Skin epidermis (tissue), 12 donors: ENCODE measurements around the gene MCTP1.

Experiments
- H3K27ac ChIP-seq, 21 experiments: fragments of 200-600 bp; sonication (generic) in 11 of 21; one replicate each; pipeline ENCODE4 v1.5.0; 2020; ENCODE audit warnings: mild to moderate bottlenecking in 3 of 21, inconsistent platforms in 2 of 21, moderate library complexity in 2 of 21
- H3K4me3 ChIP-seq, 7 experiments: fragments of 200-600 bp; sonication (generic) in 2 of 7; one replicate each; pipeline ENCODE4 v1.5.0; 2020; ENCODE audit warnings: inconsistent platforms in 2 of 7, mild to moderate bottlenecking in 2 of 7, moderate library complexity in 1 of 7

MCTP1 gene

DNA sequence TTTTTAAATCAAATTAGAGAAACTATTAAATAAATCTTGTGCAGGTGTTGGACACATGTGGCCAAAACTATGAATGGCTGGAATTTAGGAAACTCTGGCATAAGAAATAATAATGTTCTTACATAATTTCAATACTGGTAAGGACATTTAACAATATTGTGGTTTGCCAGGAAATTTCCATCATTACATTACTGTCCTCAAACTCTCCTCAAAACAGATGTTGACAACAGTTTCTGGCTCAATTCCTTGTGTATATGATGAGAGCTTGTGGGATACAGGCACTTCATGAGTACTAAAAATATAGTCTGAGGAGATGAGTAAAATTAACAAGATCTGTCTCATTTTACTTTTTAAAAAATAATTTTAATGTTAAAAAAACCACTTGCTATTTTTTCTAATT lies 27.9 kb downstream of the MCTP1 start:
- Histone ChIP-seq H3K27ac (no peak overlapping the region), H3K4me3 (no peak overlapping the region)

DNA sequence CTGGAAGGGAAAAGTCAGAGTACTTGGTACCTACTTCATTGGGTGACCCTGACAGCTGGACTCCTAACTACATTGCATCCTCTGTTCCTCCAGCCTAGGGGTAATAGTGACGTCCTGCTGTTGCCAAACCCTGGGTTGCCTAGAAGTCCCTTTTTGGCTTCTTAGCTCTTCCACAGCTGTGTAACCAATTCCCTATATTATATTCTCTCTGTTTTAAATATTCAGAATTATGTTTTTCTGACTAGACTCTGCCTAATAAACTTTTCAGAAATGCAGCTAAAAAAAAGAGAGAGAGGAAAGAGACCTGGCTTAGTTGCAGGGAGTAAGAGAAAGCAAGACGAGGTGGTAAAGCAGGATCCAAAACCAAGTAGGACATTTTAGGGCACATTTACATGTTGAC lies 28.4 kb downstream of the MCTP1 start:
- Histone ChIP-seq H3K27ac (no peak overlapping the region), H3K4me3 (no peak overlapping the region)

DNA sequence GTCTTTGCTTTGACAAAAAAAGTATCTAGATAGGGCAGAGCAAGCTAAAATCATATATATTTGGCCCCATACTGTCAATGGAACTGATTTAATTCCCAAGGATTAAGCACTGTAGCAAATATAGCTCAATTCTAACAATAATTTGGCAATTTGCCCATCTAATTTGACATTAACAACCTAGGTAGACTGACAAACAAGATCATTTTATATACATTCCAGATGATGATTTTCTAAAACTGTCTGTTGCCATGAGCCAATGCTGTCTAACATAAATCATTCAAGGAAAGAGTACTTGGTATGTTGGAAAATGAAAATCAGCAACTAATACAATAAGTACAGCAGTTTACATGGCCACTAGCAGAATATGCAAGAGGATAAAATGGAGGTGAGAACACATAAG lies 32.1 kb downstream of the MCTP1 start:
- H3K27ac ChIP-seq, result no peak overlapping the region
- no peak overlapping the region for H3K4me3 ChIP-seq

DNA sequence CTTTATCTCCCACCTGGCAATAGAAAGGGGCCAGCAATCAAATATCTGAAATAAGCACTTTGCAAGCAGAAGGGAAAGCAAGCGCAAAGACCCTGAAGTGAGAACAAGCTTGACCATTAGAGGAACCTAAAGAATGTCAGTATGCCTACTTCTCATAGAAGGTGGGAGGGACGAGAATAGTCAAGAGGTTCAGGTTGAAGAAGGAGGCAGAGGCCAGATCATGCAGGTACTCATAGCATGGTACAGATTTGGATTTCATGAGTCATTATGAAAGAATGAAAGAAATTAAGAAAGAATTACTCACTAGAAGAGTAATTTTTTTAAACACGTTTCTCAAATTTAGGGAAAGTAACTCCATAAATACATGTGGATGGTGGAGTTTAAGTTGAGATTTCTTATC lies 33.7 kb downstream of the MCTP1 start:
- Histone ChIP-seq H3K4me3 (no peak overlapping the region), H3K27ac (no peak overlapping the region)

DNA sequence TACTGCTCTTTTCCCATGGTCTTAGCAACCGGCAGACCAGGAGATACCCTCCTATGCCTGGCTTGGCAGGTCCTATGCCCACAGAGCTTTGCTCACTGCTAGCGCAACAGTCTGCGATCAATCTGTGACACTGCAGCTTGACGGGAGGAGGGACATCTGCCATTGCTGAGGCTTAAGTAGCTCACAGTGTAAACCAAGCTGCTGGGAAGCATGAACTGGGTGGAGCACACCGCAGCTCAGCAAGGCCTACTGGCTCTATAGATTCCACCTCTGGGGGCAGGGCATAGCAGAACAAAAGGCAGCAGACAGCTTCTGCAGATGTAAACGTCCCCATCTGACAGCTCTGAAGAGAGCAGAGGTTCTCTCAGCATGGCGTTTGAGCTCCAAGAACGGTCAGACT lies 40.4 kb downstream of the MCTP1 start:
- Histone ChIP-seq H3K27ac (no peak overlapping the region), H3K4me3 (no peak overlapping the region)

DNA sequence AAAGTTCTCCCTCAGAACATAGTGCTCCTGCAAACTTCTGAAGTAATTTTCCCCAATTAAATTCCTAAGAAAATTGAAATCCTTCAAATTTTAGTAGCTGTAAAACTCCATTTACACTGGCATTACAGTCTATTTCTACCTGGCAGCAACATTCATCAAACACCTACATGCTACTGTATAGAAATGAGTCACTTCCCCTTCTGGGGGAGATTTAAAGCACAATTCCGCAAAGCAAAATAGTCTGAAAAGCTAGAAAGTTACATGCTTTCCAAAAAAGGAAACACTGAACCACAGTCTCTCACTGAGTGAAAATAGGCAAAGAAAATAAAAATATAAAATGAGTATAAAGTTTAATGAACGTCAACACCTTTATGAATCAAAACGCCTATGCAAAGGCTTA lies 43.3 kb downstream of the MCTP1 start:
- no peak overlapping the region for H3K4me3 ChIP-seq
- H3K27ac ChIP-seq, result no peak overlapping the region

DNA sequence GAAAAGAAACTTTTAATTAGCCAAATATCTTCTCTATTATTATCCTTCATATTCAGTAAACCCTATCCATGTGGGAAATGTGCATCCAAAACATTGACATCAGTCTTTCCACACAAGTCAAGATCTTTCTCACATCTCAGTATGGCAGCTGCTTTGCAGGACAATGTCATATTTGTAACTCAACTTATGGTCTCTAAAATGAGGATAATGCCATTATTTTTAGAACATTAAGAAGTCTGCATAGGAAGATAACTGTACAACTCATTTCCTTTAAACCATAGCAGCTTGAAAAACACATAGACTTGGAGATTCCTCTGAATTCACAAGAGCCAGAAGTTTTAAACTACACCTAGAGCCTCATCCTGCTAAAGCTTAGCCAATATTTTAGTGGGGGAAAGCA lies 43.7 kb downstream of the MCTP1 start:
- H3K4me3 ChIP-seq, result no peak overlapping the region
- no peak overlapping the region for H3K27ac ChIP-seq

DNA sequence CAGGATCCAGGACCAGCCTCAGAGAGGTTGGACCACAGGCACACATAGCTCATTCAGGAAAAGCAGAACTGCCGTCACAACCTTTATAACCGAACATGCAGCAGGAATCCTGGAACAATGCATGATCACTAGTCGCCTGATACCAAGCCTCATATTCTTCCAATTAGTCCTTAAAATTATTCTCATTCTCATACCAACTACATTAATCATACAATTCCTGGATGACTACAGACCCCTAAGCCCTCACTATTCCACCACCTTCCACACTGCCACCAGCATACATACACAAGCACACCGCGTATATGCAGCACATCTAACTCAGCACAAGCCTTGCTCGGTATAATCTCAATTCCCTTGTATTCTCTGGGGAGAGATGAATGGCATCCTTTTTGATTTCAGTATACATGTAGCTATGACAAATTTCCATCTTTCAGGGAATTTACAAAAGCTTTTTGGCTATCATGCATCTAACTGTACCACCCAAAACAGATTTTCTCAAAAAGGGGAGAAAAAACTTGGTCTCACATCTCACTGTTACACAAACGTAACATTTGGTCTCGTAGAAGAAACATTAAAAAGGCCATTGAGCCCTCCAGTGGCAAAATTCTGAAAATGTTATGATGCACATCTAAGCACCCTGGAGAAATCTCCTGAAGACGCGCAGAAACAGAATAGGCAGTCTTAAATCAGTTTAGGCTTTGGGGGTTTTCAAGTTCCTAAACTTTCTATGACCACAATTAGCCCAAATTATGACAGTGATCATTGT lies 46.2 kb downstream of the MCTP1 start:
- no peak overlapping the region for H3K4me3 ChIP-seq
- no peak overlapping the region for H3K27ac ChIP-seq

DNA sequence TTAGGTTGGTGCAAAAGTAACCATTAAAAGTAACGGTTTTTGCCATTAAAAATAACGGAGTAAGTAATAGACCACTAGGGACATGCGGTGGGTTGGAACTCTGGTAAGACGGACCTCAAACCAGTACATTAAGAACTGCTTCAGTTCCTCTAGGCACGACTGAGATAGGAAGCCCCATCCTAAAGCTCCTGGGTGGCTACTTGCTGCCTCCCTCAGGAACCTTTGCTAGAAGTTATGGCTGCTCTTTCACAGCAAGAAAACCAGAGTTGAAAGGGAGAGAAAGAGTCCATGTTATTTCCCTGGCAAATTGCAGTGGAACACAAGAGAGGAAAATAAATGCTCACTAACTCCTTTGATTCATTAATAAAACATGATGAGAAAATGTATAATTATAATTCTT lies 47.6 kb downstream of the MCTP1 start:
- Histone ChIP-seq H3K4me3 (no peak overlapping the region), H3K27ac (no peak overlapping the region)

DNA sequence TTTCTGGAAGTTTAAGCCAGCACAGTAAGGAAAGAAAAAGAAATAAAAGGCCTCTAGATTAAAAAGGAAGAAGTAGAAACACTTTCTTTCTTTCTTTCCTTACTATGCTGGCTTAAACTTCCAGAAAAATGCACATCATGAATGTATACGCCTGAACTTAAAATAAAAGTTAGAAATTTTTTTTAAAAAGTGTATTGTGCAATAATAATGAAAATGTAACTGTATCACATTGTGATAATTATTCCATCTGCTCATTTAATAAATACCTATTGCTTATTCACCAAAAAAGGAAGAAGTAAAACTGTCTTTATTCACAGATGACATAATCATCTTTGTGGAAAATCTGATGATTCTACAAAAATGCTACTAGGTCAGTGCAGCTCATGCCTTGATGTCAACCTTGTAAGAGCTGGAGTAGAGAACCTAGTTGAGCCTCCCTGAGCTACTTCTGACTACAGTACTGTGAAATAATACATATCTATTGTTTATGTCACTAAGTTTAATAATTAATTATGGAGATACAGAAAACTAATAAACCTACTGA lies 49.4 kb downstream of the MCTP1 start:
- no peak overlapping the region for H3K4me3 ChIP-seq
- no peak overlapping the region for H3K27ac ChIP-seq

DNA sequence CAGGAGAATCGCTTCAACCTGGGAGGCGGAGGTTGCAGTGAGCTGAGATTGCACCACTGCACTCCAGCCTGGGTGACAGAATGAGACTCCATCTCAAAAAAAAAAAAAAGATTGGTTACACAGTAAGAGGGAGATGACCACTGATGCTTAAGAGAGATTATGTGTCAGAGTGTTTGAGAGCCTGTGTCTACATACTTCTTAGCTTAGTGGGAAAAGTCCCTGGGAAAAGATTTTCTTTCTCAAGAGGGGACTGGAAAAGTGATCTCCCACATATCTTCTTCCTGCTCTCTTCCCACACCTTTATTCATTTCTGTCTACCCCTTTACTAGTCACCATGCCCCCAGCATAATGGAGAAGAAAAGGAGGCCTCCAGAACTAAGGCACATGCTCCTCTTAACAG lies 55.2 kb downstream of the MCTP1 start:
- no peak overlapping the region for H3K4me3 ChIP-seq

DNA sequence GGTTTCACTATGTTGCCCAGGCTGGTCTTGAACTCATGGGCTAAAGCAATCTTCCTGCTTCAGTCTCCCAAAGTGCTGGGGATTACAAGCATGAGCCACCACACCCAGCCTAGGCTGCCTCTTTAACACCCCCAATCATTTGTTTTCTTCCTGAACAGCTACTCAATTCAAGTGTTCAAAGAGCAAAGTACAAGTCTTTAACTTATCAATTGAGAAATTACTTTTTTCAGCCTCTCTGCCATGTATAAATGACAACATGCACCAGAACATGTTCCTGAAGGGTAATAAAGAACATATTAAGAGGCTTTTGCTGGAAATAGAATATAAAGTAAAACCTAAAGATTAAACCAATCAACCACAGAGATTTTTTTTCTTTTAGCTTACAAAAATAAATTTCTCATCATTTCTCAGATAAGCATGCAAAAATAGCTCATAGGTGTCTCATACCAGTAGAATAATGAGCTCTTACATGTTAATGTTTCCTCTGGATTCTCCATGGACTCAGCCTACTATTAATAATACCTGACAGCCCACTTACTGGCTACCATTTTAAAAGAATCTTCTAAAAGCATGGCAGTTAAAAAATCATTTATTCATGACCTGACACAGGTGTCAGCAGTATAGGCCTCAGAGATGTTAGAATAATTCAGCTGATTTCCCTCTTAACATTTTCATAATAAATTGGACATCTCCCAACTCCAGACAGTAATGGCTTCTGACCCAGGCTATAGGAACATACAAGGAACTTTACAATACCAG lies 60.0 kb downstream of the MCTP1 start:
- H3K27ac ChIP-seq, result no peak overlapping the region
- no peak overlapping the region for H3K4me3 ChIP-seq

More for the DNA sequence above, 55.2 kb downstream of the MCTP1 start:
- H3K27ac ChIP-seq, result no peak overlapping the region

DNA sequence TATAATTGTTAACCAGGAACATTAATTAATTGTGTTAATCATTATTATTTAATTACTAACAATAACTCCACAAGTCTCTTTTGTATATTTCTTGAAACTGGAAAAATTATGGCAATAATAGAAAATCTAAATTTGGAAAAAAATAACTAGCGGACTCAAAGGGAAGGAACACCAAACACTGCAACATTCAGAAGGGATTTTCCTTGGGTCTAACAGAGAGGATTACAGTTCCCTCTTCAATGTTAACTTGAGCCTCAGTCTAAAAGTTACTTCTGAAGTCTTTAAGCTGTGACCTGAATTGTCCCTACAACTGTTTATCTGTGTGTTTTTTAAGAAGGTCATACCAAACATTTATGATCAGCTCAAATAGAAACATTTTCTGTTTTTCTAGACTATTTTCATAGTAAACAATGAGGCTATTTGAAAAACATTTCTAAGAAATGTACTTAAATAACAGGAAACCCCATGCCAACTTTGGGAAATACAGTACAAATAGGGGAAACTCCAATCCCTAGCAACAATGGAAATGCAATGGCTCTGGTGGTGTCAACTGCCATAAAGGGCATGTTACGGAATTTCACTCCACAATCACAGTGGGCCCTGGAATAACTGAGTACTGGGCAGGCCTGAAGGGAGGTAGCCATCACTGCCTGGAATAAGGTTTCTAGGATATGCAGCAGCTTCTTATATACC lies 61.2 kb downstream of the MCTP1 start:
- peak overlapping the region in 1 of 21 experiments; percentile 46 for H3K27ac ChIP-seq
- no peak overlapping the region for H3K4me3 ChIP-seq

DNA sequence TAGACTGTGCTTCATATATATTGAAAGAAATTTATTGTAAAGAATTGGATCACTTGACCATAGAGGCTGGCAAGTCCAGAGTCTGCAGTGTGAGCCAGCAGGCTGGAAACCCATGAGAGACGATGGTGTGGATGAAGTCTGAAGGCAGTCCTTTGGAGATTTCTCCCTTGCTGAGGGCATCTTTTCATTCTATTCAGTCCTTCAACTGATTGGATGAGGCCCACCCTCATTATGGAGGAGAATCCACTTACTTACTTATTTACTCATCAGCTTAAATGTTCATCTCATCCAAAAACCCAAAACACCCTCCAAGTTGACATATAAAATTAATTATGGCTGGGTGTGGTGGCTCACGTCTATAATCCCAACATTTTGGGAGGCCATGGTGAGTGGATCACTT lies 62.1 kb downstream of the MCTP1 start:
- no peak overlapping the region for H3K4me3 ChIP-seq
- H3K27ac ChIP-seq, result no peak overlapping the region

DNA sequence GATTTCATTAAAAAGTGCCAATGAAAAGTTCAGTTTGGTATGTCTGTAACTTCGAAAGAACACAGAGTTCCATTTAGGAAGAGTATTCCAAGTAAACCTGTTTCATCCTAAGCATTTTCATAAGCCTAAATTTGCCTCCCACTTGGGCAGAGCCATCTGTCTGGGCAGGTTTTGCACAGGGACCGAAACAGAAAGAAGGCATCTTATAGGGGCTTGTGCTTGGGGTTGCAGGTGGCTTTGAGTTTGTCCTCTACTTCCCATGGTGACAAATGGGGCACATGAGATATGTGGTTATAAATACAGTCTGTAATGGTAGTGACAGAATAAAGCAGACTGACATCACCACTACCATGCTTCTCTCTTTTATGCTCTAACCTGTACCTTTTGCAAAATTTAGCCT lies 63.7 kb downstream of the MCTP1 start:
- no peak overlapping the region for H3K27ac ChIP-seq
- H3K4me3 ChIP-seq, result no peak overlapping the region

DNA sequence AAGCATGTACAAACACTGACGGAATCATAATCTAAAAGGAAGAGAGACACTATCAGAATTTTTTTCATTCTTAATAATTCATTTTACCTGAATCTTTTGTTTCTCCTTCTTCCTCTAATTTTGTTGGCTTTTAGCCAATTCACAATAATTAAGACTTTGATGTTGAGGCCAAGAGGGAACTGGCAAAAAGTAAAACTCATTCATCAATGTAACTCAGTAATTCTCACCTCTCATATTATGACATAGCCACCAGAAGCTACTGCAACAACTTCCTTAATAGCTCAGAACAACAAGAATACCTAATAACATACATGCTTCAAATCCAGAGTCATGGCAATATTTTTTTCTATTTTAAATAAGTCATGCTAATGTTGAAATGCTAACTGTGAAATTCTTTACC lies 64.5 kb downstream of the MCTP1 start:
- Histone ChIP-seq H3K27ac (no peak overlapping the region), H3K4me3 (no peak overlapping the region)

DNA sequence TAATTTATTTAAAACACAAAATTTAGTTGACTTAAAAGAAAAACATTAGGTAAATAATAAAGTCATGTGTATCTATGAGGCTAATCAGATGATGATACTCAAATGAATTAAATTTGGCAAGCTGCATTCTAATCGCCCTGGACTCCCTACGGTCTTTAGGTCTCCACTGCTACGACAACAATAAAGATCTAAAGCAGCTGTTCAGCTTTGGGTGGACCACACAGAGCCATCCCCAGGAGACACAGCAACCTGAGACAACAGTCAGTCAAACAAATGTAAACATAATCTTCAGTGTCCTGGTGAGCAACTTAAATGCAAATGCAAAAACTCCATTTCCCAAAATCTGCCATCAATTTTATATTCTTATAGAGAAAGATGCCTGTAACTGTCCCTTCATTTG lies 65.5 kb downstream of the MCTP1 start:
- H3K27ac ChIP-seq, result no peak overlapping the region
- H3K4me3 ChIP-seq, result no peak overlapping the region

DNA sequence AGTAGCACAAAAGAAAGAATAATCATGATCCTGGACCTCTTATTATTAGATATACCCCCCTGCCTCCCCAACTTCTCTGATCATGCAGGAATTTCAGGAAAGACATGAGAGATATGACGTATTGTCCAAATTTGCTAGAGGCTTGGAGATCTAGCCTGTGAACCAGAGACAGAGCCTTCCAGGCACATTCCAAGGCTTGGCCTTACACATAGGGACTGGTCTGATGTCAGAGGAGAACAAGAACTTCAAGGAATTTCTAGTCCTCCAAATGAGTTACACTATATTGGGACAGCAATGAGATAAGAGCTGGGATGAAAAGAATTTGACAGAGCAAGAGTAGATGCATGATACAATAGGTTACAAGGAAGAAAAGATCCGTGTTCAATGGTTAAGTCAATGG lies 67.0 kb downstream of the MCTP1 start:
- H3K27ac ChIP-seq, result no peak overlapping the region
- no peak overlapping the region for H3K4me3 ChIP-seq

DNA sequence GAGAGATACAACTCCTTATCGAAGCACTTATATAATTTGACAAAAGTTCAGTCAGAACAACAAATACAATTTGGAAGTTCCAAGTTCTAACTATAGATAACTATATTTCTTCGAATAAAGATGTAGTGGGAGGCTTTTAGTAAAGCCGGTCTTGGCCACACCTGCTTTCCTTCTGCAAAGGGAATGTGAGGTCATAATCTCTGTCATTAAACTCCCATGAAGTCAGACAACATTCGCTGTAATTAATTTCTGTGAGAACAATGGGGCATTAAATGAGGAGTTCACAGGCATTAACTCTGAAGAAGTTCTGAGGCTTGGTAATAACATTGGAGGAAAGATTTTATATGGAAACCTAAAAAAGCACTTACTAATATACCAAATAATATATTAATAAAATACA lies 67.5 kb downstream of the MCTP1 start:
- Histone ChIP-seq H3K4me3 (no peak overlapping the region), H3K27ac (no peak overlapping the region)

DNA sequence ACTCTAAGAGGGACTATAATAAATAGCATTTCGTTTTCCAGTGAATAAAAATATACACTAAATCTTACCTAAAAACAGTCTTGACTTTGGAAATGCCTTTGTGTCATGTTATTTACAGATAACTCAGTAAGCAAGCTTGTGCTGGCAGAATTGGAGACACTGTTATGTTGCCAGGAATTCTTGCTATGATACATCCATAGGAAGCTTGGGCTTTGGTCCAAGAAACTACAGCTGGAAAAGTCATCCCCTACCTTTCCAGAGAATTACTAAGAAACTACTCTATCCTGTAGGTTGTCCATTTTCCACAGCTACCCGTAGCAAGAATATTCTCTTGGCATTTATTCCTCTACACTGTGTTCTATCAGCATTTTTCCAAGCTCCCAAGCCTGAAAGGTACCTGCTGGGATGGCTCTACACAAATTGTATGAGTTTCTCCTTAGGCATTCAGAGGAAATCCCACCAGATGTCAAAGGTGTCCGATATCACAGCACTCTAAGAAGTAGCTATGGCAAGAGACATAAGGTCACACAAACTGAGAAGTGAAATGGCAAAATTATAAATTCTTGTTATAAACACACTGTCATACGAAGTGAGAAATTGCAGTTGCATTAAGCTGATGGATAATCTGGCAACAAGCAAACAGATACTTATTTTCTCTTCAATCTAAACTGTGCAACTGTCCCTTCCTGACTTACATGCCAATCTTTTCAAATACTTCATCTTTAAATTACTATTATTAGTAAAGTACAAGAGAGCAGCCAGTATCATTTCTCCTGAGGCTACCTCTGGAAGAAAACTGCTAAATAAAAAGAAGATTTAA lies 68.5 kb downstream of the MCTP1 start:
- Histone ChIP-seq H3K27ac (no peak overlapping the region), H3K4me3 (no peak overlapping the region)
